ENCODE results near the gene CFAP74.

Gene CFAP74

DNA sequence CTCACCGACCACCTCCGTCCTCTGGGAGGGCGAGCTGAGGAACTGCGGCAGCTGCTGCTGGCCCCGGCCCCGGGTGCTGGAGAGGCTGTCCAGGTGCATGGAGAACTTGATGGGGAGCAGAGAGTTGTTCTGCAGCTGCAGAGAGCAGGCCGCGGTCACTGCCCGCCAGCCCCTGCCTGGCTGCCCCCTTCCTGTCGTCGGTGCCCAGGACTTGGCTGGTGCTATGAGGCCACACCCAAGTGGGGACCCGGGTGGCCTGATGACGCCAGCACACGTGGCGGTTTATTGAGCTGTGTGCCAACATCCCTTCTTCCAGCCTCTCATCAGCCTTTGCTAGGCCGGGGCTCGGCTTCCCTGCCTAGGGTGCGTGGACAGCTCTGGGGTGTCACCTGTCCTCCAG lies 79.2 kb downstream of the CFAP74 start:
- Histone ChIP-seq H3K4me1 (ENCODE audit: control insufficient read depth, insufficient read depth, low read length) (no peaks in the 10 kb centered on the region), H3K27me3 (ENCODE audit: control insufficient read depth, insufficient read depth, low read length) (no peaks in the 10 kb centered on the region), H3K36me3 (ENCODE audit: control insufficient read depth, insufficient read depth, low read length) (no peaks in the 10 kb centered on the region), H3K4me3 (ENCODE audit: low read depth, low read length) (no peak overlapping the region), H3K9ac (ENCODE audit: low read depth, low read length) (no peak overlapping the region), H3K9me3 (ENCODE audit: control insufficient read depth, insufficient read depth, low read length) (no peaks in the 10 kb centered on the region)

DNA sequence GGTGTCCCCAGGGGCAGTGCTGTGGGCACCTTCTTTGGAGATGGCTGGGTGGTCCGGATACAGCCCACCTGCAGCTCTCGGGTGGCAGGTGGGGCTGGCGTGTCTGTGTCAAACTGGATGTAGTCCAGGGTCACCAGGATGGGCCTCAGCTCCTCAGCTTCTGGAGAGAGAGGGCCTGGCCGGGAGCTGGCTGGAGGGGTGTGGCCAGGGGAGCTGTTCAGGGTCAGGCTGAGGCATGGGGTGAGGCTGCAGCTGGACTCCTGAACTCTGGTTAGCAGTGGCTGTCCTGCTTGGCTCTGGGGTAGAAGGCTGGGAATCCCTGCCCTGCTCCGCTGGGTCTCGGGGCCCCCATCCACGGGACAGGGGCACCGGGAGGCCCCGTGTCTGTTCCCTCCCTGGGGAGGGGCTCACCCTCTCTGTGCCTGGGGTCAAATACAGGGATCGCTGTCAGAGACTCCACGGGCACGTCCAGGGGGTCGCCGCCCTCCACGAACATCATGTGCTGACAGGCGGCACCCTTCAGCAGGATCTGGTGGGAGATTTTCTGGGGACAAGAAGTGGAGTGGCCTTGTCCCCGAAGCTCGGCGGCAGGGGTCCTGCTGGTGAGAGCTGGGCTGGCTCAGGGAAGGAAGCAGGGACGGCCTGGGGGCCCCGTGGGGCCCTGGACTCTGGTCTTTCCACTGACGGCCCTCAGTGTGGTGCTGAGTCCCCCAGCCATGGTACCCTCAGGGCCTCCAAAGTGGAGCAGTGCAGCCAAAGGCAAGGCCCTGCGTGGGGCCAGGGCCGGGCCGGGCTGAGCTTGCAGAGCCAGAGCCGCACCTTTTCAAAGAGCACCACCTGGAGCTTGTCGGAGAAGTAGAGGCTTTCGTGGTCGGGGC lies 80.4 kb downstream of the CFAP74 start:
- Histone ChIP-seq H3K4me1 (ENCODE audit: control insufficient read depth, insufficient read depth, low read length) (no peaks in the 10 kb centered on the region), H3K9ac (ENCODE audit: low read depth, low read length) (no peak overlapping the region), H3K4me3 (ENCODE audit: low read depth, low read length) (no peak overlapping the region), H3K9me3 (ENCODE audit: control insufficient read depth, insufficient read depth, low read length) (no peaks in the 10 kb centered on the region), H3K36me3 (ENCODE audit: control insufficient read depth, insufficient read depth, low read length) (no peaks in the 10 kb centered on the region), H3K27me3 (ENCODE audit: control insufficient read depth, insufficient read depth, low read length) (peaks cover 2% of the 10 kb centered on the region)

DNA sequence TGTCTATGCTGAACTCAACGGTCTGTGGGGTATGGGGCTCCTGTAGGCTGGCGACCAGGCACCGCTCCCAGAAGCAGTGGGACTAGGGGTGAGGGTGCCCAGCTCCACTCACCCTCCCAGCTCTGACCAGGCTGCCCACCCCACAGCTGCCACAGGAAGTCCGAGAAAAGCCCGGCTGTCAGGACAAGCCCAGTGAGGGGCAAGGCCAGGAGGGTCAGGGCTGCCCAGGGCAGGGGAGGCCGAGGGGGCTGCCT lies 81.0 kb downstream of the CFAP74 start:
- Histone ChIP-seq H3K36me3 (ENCODE audit: control insufficient read depth, insufficient read depth, low read length) (no peaks in the 10 kb centered on the region), H3K27me3 (ENCODE audit: control insufficient read depth, insufficient read depth, low read length) (peaks cover 2% of the 10 kb centered on the region), H3K4me3 (ENCODE audit: low read depth, low read length) (no peak overlapping the region), H3K9me3 (ENCODE audit: control insufficient read depth, insufficient read depth, low read length) (no peaks in the 10 kb centered on the region), H3K9ac (ENCODE audit: low read depth, low read length) (no peak overlapping the region), H3K4me1 (ENCODE audit: control insufficient read depth, insufficient read depth, low read length) (no peaks in the 10 kb centered on the region)

DNA sequence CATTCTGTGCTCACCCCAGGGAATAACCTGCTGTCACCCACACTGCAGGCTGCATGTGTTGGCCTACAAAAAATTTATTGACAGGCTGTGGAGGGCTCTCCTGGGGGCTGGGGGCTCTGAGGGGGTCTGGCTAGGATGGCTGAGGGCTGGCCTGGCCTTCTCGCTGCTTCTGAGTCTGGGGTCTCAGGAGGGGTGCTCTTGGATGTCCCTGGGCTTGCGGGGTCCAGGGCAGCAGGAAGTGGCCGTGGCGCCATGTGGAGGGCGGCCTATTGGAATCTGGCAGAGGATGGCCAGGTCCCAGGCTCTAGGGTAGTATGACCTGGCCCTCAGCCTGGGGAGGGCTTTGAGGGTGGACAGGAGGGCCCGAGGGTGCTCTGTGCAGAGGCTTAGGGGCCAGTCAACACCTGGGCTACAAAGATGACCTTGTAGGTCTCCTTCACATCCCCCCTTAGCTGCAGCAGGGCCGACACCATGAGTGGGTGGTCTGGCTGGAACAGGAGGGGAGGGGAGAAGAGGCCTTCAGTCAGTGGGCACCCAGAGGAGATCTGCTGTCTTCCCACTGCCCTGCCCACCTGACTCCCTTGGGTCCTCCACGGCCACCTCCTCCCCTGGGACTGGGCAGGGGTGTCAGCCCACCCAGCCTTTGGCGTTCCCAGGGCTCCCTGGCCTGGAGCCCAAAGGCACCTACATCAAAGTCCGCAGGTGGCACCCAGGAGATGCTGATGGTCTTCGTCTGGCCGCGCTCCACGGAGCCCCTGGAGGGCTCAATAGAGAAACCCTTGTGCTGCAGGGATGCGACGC lies 81.5 kb downstream of the CFAP74 start:
- H3K4me1 ChIP-seq (ENCODE audit: control insufficient read depth, insufficient read depth, low read length), result no peaks in the 10 kb centered on the region
- no peak overlapping the region for H3K4me3 ChIP-seq (ENCODE audit: low read depth, low read length)

DNA sequence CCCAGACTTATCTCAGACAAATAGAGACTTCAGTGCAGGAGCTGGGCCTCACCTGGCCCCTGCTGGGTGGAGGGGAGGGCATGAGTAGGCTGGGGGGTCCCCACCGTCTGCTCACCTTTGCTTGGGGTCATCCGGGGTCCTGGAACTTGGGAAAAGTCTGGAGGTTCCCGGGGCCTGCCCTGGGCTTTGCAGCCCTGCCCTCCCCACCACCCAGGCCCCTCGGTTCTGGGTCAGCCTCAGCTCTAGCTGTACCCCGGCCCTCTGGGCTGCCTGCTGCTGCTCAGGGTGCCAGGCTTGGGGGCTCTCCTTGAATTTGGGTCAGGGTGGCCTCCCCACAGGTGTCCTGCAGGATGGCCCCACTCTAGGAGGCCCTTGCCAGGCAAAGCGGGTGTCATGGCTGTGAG lies 82.1 kb downstream of the CFAP74 start:
- no peaks in the 10 kb centered on the region for H3K4me1 ChIP-seq (ENCODE audit: control insufficient read depth, insufficient read depth, low read length)
- H3K27me3 ChIP-seq (ENCODE audit: control insufficient read depth, insufficient read depth, low read length), result peaks cover 2% of the 10 kb centered on the region
- H3K9ac ChIP-seq (ENCODE audit: low read depth, low read length), result no peak overlapping the region
- no peaks in the 10 kb centered on the region for H3K36me3 ChIP-seq (ENCODE audit: control insufficient read depth, insufficient read depth, low read length)
- H3K4me3 ChIP-seq (ENCODE audit: low read depth, low read length), result no peak overlapping the region
- H3K9me3 ChIP-seq (ENCODE audit: control insufficient read depth, insufficient read depth, low read length), result no peaks in the 10 kb centered on the region

More for the DNA sequence above, 81.5 kb downstream of the CFAP74 start:
- Histone ChIP-seq H3K36me3 (ENCODE audit: control insufficient read depth, insufficient read depth, low read length) (no peaks in the 10 kb centered on the region), H3K27me3 (ENCODE audit: control insufficient read depth, insufficient read depth, low read length) (peaks cover 2% of the 10 kb centered on the region), H3K9me3 (ENCODE audit: control insufficient read depth, insufficient read depth, low read length) (no peaks in the 10 kb centered on the region), H3K9ac (ENCODE audit: low read depth, low read length) (no peak overlapping the region)

DNA sequence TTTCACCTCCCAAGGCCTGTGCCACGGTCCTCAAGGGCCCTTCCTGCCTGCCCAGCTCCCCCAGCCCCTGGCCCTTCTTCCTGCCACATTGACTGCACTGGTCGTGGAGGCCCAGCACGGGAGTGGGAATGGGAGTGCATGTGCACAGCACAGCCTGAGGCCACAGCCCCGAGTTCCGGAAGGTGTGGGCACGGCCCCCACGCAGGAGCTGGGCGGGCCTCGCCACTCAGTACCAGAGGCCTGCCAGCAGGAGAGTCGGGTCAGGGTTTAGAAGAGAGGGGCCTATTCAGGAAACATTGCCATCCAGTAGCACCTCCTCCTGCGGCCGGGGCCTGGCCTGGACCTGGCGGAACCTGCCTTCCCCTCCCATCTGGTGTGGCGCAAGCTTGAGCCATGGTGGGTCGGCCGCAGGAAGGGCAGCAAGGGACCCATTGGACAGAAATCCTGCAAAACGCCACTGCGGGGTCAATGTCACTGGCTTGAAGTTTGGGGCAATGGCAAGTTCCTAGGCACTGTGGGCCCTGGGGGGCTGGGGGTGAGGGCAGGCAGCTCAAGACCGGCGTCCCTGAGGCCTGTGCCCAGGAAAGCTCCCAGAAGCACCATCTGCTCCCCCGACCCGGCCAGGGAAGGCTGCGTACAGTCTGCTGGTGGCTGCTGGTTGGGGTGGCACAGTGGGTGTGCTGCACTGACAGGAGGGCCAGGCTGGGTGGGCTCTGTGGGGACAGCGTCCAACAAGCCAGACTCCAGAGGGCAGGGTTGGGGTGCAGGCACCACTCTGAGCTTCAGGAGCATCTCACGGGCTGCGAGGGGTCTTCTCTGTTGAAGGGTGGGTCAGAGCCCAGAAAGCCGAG lies 82.8 kb downstream of the CFAP74 start:
- H3K9ac ChIP-seq (ENCODE audit: low read depth, low read length), result no peak overlapping the region
- H3K4me3 ChIP-seq (ENCODE audit: low read depth, low read length), result no peak overlapping the region
- H3K9me3 ChIP-seq (ENCODE audit: control insufficient read depth, insufficient read depth, low read length), result no peaks in the 10 kb centered on the region
- H3K4me1 ChIP-seq (ENCODE audit: control insufficient read depth, insufficient read depth, low read length), result no peaks in the 10 kb centered on the region
- H3K36me3 ChIP-seq (ENCODE audit: control insufficient read depth, insufficient read depth, low read length), result no peaks in the 10 kb centered on the region
- peaks cover 2% of the 10 kb centered on the region for H3K27me3 ChIP-seq (ENCODE audit: control insufficient read depth, insufficient read depth, low read length)

DNA sequence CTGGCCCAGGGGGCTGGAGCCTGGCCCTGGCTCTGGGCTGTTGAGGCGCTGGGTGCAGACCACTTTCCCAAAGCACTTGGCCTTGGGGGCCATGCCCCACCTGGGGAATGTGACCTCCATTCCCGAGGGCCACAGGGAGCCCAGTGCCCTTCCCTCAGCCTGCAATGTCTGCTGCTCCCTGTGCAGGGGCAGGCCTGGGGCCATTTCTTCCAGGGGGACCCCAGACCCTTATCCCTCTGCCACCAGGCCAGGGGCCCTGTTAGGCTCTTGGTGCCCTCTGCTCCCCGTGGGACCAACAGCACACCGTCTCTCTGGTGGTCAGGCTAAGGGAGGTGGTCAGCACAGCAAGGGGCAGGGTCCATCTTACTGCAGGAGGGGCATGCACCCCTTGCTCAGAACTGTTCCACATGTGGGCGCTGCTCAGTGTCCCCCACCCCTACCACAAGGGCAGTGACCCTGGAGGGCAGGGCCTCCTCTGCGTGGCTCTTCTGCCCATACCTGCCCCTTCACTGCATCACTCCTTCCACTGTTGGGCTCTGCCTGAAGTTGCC lies 83.5 kb downstream of the CFAP74 start:
- H3K9ac ChIP-seq (ENCODE audit: low read depth, low read length), result no peak overlapping the region
- H3K4me3 ChIP-seq (ENCODE audit: low read depth, low read length), result peak overlapping the region; percentile 41
- H3K36me3 ChIP-seq (ENCODE audit: control insufficient read depth, insufficient read depth, low read length), result no peaks in the 10 kb centered on the region
- no peaks in the 10 kb centered on the region for H3K4me1 ChIP-seq (ENCODE audit: control insufficient read depth, insufficient read depth, low read length)
- H3K27me3 ChIP-seq (ENCODE audit: control insufficient read depth, insufficient read depth, low read length), result peaks cover 2% of the 10 kb centered on the region
- H3K9me3 ChIP-seq (ENCODE audit: control insufficient read depth, insufficient read depth, low read length), result no peaks in the 10 kb centered on the region

DNA sequence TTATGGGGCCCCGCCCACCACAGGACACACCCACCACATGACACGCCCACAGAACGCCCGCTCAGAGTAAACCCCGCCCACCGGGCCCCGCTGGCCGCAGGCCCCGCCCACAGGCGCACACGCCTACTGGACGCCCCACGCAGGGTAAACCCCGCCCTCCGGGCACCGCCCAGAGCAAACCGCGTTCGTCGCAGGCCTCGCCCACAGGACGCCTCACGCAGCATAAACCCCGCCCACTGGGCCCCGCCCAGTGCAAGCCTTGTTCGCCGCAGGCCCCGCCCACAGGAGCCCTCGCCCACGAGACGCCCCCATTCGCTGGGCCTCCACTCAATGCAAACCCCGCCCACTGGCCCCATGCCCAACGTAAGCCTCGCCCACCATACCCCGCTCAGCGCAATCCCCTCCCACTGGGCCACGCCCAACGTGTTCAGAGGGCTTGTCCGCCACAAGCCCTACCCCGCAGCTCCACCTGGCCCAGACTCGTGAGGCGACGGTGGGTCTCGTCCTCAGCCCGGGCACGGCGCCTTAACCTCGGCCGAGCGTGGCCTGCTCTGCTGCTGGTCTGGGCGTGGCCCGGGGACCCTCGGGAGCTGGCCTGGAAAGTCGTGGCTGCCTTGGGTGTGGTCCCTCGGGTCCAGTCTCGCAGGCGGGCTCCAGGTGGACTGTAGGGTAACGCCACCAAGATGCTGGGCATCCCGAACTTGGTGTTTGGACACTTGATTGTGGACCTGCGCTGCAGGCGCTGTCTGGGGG lies 84.1 kb downstream of the CFAP74 start:
- no peak overlapping the region for H3K9ac ChIP-seq (ENCODE audit: low read depth, low read length)
- H3K9me3 ChIP-seq (ENCODE audit: control insufficient read depth, insufficient read depth, low read length), result no peaks in the 10 kb centered on the region
- H3K36me3 ChIP-seq (ENCODE audit: control insufficient read depth, insufficient read depth, low read length), result no peaks in the 10 kb centered on the region
- H3K4me1 ChIP-seq (ENCODE audit: control insufficient read depth, insufficient read depth, low read length), result no peaks in the 10 kb centered on the region
- H3K27me3 ChIP-seq (ENCODE audit: control insufficient read depth, insufficient read depth, low read length), result peaks cover 2% of the 10 kb centered on the region
- H3K4me3 ChIP-seq (ENCODE audit: low read depth, low read length), result peak overlapping the region; percentile 59

DNA sequence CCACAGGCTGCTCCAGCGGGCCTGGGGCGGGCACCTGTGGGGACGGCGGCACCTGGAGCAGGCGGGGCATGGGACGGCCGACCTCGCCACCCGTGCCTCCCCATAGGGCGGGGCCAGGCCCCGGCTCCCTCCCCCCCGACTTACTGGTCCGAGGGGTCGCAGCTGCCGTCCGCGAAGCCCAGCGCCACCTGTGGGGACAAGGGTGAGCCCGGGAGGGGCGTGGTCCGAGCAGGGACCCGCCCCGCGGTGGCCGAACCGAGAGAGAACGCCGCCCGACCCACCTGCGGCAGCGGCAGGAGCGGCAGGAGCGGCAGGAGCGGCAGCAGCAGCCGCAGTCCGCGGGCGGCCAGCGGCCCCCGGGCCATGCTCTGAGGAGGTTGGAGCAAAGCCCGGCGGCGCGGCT lies 84.7 kb downstream of the CFAP74 start, which contains the start of gene TMEM52:
Gene TMEM52 (minus strand): TSS at position 379 of the 403 bp plus-strand sequence. CDS start 14 bp downstream, at position 365.
- peak within 1 kb of the TSS; percentile 65 for H3K9ac ChIP-seq (ENCODE audit: low read depth, low read length)

DNA sequence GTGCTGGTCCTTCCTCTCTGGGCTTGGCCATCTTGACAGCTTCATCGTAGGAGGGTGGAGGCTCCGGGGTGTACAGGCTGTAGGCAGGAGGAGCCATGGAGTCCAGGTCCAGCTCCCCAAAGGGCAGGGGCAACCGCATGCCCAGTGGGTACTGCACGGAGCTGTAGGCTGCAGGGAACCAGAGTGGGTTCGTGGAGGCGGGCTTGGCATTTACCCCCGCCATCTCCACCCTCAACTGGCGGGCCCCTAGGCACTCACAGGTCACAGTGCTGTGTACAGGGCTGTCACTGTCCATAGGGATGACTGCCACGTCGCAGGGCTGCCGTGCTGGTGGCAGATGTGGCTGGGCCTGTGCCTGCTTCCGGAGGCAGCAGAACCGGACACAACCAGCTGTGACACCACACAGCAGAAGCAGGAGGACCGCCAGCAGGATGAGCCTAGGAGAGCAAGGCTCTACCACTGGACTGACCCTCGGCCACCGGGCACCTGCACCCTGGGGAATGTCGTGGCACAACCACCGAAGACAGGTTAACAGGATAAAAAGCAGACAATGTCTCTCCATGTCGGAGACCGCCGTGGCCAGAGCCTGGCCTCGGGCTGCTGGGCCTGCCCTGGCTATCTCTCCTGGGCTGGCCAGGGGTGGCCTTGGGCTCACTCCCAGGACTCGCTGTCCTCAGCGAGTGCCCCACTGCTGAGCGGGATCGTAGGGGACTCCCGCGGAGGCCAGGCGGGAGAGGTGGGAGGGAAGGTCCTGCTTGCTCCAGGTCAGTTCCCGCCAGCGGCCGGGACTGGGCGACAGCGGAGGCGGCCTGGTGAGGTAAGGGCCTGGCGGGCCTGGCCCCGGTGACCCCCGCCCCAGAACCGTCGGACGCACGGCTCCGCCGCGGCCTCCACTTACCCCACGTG lies 85.3 kb downstream of the CFAP74 start:
- Histone ChIP-seq H3K4me1 (ENCODE audit: control insufficient read depth, insufficient read depth, low read length) (no peaks in the 10 kb centered on the region), H3K27me3 (ENCODE audit: control insufficient read depth, insufficient read depth, low read length) (peaks cover 2% of the 10 kb centered on the region), H3K9me3 (ENCODE audit: control insufficient read depth, insufficient read depth, low read length) (no peaks in the 10 kb centered on the region), H3K36me3 (ENCODE audit: control insufficient read depth, insufficient read depth, low read length) (no peaks in the 10 kb centered on the region), H3K4me3 (ENCODE audit: low read depth, low read length) (peak overlapping the region; percentile 59), H3K9ac (ENCODE audit: low read depth, low read length) (peak overlapping the region; percentile 65)

More for the DNA sequence above, 84.7 kb downstream of the CFAP74 start, which contains the start of gene TMEM52:
- Histone ChIP-seq H3K4me3 (ENCODE audit: low read depth, low read length) (peak within 1 kb of the TSS; percentile 59), H3K9me3 (ENCODE audit: control insufficient read depth, insufficient read depth, low read length) (no peaks in the 10 kb centered on the region), H3K36me3 (ENCODE audit: control insufficient read depth, insufficient read depth, low read length) (no peaks in the 10 kb centered on the region), H3K27me3 (ENCODE audit: control insufficient read depth, insufficient read depth, low read length) (peaks cover 2% of the 10 kb centered on the region), H3K4me1 (ENCODE audit: control insufficient read depth, insufficient read depth, low read length) (no peaks in the 10 kb centered on the region)

All from iPS-15b (cell line).